Transverse colon (tissue), 4 donors: ENCODE results near the gene LRRC75B.
"Not testable (repeated sequence)": the region's sequence is repeated elsewhere in the genome, so short reads cannot be mapped to it uniquely, and the experiment has no call there.

ENCODE experiments used
- CTCF ChIP-seq, 5 experiments: fragments of 200-600 bp in 3 of 5; fragments of 450-650 bp in 2 of 5; sonication (generic) in 3 of 5; IDR thresholded peaks; 1 replicate in 2 of 5; 2 replicates in 3 of 5; pipeline ENCODE4 v1.5.1; 2016 to 2017; ENCODE audit warnings: antibody characterized with exemption in 5 of 5, inconsistent platforms in 3 of 5, mild to moderate bottlenecking in 2 of 5, moderate library complexity in 1 of 5
- EP300 ChIP-seq: sonication (generic); formaldehyde crosslinking; IDR thresholded peaks from one replicate; pipeline ENCODE4 v1.6.1; 2017; ENCODE audit warnings: antibody characterized with exemption, low read depth
- POLR2A ChIP-seq: fragments of 450-650 bp; IDR thresholded peaks from one replicate; pipeline ENCODE4 v1.6.1; 2016; ENCODE audit warnings: antibody characterized with exemption, mild to moderate bottlenecking, moderate library complexity
- POLR2AphosphoS5 ChIP-seq, 3 donors: sonication (generic); formaldehyde crosslinking; IDR thresholded peaks; one replicate each; pipeline ENCODE4 v1.6.1; 2016; ENCODE audit warnings: antibody characterized with exemption in 3 of 3

DNA sequence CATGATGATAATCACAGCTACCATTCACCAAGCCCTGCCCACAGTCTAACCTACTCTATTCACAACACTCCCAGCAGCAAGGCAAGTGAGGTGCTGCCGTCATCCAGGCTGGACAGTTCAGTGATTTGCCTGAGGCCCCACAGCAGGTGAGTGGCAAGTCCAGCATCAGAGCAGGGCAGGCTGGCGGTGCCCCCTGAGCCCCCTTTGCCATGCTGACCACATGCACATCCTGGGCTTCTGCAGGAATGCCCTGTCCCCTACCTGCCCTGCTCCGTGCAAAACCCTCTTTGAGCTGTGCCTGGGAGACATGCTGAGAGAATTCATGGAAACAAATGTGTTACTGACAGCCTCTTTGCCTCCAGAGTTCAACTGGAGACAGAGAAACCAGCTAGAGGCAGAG, 17.0 kb upstream of the LRRC75B start:
- TF ChIP-seq POLR2AphosphoS5 (IDR thresholded peaks at IDR 0.05); CTCF (IDR thresholded peaks at IDR 0.05); POLR2A; EP300: not testable (repeated sequence)
